Keratinocyte (primary cell): Measurements from ENCODE around the gene LARGE1.

Source experiments
- CTCF ChIP-seq, 3 experiments: IDR thresholded peaks in 1 of 3; conservative IDR thresholded peaks in 1 of 3; optimal IDR thresholded peaks in 1 of 3; 2 replicates in 2 of 3; 3 replicates in 1 of 3; pipeline versions ENCODE3 to v1.5.1; 2011; ENCODE audit warnings: low read length in 3 of 3, mild to moderate bottlenecking in 3 of 3, moderate library complexity in 2 of 3, control low read depth in 1 of 3, inconsistent platforms in 1 of 3; ENCODE audit not compliant: insufficient read depth in 2 of 3; ENCODE audit errors: extremely low read depth in 1 of 3
- EZH2 ChIP-seq: IDR thresholded peaks from one replicate; pipeline ENCODE4 v1.6.1; 2012; ENCODE audit warnings: inconsistent platforms, mild to moderate bottlenecking, low read length, moderate library complexity

DNA sequence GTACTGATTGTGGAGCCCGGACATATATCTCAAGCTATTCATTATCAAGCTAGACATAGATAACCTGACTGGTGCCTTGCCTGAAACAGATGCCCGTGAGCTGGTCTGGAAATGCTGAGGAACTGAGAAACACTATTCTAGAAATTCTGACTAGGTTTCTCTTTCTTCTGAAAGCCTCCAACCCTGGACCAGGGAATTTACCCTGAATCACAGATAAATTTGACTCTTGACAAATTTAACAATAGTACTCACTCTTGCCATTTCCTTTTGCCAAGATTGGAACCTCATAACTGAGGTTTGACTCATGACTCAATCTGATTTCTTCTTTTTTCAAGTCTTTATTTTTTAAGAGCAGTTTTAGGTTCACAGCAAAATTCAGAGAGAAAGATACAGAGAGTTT is 672.5 kb downstream of the LARGE1 start:
- TF ChIP-seq CTCF (optimal IDR thresholded peaks at IDR 0.05 in 1 of 3, IDR thresholded peaks at IDR 0.05 in 1 of 3, conservative IDR thresholded peaks at IDR 0.05 in 1 of 3; ENCODE audit: extremely low read depth in 1 of 3, insufficient read depth in 2 of 3, low read length in 3 of 3), result no peak
- TF ChIP-seq EZH2, result no peak
